ENCODE data around the gene LDLRAD3. TPM values are rescaled to one million over a fixed set of nuclear protein-coding genes. Genes with fewer than 3 reads are reported as not detected.

Gene LDLRAD3
- total RNA-seq, 2 experiments from 2014 or later = not detected

- TF ChIP-seq, protein P1, sequence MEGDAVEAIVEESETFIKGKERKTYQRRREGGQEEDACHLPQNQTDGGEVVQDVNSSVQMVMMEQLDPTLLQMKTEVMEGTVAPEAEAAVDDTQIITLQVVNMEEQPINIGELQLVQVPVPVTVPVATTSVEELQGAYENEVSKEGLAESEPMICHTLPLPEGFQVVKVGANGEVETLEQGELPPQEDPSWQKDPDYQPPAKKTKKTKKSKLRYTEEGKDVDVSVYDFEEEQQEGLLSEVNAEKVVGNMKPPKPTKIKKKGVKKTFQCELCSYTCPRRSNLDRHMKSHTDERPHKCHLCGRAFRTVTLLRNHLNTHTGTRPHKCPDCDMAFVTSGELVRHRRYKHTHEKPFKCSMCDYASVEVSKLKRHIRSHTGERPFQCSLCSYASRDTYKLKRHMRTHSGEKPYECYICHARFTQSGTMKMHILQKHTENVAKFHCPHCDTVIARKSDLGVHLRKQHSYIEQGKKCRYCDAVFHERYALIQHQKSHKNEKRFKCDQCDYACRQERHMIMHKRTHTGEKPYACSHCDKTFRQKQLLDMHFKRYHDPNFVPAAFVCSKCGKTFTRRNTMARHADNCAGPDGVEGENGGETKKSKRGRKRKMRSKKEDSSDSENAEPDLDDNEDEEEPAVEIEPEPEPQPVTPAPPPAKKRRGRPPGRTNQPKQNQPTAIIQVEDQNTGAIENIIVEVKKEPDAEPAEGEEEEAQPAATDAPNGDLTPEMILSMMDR (conservative IDR thresholded peaks at IDR 0.05; ENCODE audit: low read length) = no peak
- TF ChIP-seq EZH2phosphoT487 (IDR thresholded peaks at IDR 0.05; ENCODE audit: borderline replicate concordance, low read depth, low read length) = no peak
- no TSS peak for BruUV-seq (replicated peaks)
Observed at GRCh38 chr11:36162006-36162882, 218.4 kb downstream of the LDLRAD3 start.

DNA sequence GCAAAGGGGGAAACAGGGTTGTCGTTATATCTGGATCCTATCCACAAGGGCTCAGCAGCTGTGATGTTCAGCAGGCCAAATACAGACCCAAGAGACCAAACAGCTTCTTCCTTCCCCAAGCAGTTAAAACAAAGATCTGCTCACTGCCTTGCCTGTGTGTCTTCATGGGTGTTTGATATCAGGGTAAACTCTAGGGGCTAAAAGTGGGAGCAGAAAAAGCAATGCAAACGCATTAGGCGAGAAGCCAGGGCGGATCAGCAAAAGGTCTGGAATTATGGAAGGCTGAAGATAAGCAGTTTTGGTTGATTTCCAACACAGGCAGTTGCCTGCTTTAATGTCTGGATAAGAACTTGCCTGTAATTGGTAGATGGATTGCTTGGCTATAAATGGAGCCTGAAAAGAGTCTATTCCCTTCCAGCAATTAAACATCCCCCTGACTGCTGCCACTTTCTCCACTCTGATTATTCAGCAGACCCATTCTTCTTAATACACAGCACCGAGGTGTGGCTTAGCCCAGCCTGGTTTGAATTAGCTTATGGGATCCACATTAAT is 219.1 kb downstream of the LDLRAD3 start:
- Histone ChIP-seq H2AFZ (ENCODE audit: low read length) (no peak overlapping the region), H3K79me2 (ENCODE audit: insufficient read depth, low read depth, low read length) (no peaks in the 10 kb centered on the region), H3K27ac (ENCODE audit: low read depth, low read length, poor library complexity, severe bottlenecking) (no peak overlapping the region), H3K4me1 (ENCODE audit: insufficient read depth, low read length, poor library complexity, severe bottlenecking) (no peaks in the 10 kb centered on the region), H3K36me3 (ENCODE audit: insufficient read depth, low read length) (no peaks in the 10 kb centered on the region), H4K20me1 (ENCODE audit: insufficient read depth, low read length) (no peaks in the 10 kb centered on the region), H3K4me2 (ENCODE audit: low read length) (no peak overlapping the region), H3K9me2 (ENCODE audit: insufficient read depth, low read length) (no peaks in the 10 kb centered on the region), H3K4me3 (ENCODE audit: low read depth, low read length, poor library complexity, severe bottlenecking) (no peak overlapping the region), H3K9me3 (ENCODE audit: low read length) (no peaks in the 10 kb centered on the region)
- DNase-seq (ENCODE audit: low spot score) = no peak
- TF ChIP-seq, protein P1 (conservative IDR thresholded peaks at IDR 0.05; ENCODE audit: low read length) = no peak
- no peak for TF ChIP-seq EZH2phosphoT487 (IDR thresholded peaks at IDR 0.05; ENCODE audit: borderline replicate concordance, low read depth, low read length)
- ChIA-PET CTCF (ENCODE audit: unreplicated experiment) (no interaction called here), POLR2A (no interaction called here)
- intact Hi-C loops (cut with micrococcal nuclease; ENCODE audit: unreplicated experiment) = no loop called here
- no TSS peak for BruUV-seq (replicated peaks)

More at GRCh38 chr11:36162006-36162882, 218.4 kb downstream of the LDLRAD3 start:
- Histone ChIP-seq H3K9me3 (ENCODE audit: low read length) (no peaks in the 10 kb centered on the region), H3K9me2 (ENCODE audit: insufficient read depth, low read length) (no peaks in the 10 kb centered on the region), H3K27ac (ENCODE audit: low read depth, low read length, poor library complexity, severe bottlenecking) (no peak overlapping the region), H3K4me1 (ENCODE audit: insufficient read depth, low read length, poor library complexity, severe bottlenecking) (no peaks in the 10 kb centered on the region), H2AFZ (ENCODE audit: low read length) (no peak overlapping the region), H4K20me1 (ENCODE audit: insufficient read depth, low read length) (no peaks in the 10 kb centered on the region), H3K79me2 (ENCODE audit: insufficient read depth, low read depth, low read length) (no peaks in the 10 kb centered on the region), H3K4me3 (ENCODE audit: low read depth, low read length, poor library complexity, severe bottlenecking) (no peak overlapping the region), H3K4me2 (ENCODE audit: low read length) (no peak overlapping the region), H3K36me3 (ENCODE audit: insufficient read depth, low read length) (no peaks in the 10 kb centered on the region)
- intact Hi-C loops (cut with micrococcal nuclease; ENCODE audit: unreplicated experiment) = no loop called here
- CTCF ChIA-PET (ENCODE audit: unreplicated experiment) = no interaction called here
- DNase-seq (ENCODE audit: low spot score) = no peak
- POLR2A ChIA-PET = interaction anchor here (0.6 kb wide), 1 partner anchor 527 kb away, joined by 4 read pairs; no protein-coding TSS in a partner anchor
